Measurements from ENCODE around the gene INTS11. TPM values are rescaled to one million over a fixed set of nuclear protein-coding genes. Genes with fewer than 3 reads are reported as not detected.

INTS11 gene
- polyA plus RNA-seq, 4 donors: 93.1 to 177 (median 108) TPM

DNA sequence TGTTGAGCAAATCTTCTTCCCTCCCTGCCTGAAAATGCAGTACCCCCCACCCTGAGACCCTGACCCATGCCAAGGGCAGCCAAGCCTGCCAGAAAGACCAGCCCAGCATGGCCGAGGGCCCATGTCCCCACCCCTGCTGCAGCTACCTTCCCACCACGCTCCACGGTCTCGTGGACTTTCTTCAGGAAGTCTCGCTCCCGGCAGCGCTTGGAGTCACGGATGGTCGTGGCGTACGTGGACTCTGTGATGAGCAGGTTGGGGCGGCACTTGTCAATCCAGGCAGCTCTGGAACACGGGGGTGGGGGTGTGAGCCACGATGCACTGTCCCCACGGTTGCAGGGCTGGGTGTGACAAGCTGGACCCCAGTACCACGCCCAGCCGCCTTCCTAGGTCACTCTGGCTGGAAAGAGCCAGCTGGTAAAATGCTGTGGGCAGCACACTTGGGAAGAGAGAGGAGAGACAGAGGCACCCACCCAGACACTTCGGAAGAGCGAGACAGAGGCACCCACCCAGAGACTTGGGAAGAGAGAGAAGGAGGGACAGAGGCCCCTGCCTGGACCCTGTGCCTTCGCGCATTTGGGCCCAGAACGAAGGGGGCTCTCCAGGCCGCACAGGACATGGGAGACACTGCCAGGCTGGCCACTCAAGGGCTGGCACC lies 9.7 kb downstream of the INTS11 start:
- no peak for DNase-seq (ENCODE audit: low read depth in 4 of 4, low spot score in 3 of 4)

DNA sequence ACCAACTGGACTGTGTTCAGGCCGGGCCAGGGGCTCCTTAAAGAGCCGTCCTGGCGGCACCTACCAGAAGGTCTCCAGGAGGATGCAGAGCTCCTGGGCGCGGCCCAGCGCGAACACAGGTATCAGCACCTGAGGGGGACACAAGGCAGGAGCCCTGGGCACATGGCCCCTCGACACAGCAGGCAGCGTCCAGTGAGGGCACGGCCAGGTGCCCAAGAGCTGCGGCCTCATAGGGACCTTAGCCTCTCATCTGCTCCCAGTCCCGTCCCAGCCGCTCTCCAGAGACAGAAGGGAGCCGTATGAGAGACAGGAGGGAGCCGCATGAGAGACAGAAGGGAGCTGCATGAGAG lies 10.2 kb downstream of the INTS11 start:
- no peak for DNase-seq (ENCODE audit: low read depth in 4 of 4, low spot score in 3 of 4)

DNA sequence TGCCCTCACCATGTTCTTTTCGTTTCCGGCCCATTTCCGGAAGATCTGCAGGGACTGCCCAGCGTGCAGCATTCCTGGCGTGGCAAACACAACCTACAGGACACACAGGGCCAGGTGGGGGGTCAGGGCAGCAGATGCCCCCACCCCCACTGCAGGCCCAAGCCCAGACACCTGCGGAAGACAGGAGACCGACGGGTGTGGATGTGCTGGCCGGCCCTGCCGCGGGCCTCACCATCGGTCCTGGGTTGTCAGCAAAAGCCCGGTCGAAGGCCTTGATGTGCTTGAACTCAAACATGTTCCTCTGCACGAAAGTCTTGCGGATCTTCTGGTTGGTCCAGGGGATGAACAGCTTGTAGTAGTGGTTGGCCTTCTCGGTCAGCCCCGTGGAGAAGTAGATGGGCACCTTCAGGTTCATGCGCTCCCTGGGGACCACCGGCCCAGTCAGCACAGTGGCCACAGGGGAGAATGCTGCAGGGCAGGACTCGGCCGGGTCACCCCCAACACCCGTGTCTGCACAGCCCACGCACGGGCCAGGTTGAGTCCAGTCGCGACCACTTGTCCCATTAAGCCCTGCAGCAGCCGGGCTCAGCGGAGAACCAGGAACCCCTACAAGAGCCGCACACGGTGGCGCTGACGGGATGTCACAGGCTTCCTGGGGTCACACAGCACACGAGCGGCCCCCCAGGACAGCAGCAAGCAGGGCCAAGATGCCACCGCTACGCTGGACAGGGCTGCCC lies 10.8 kb downstream of the INTS11 start:
- no peak for DNase-seq (ENCODE audit: low read depth in 4 of 4, low spot score in 3 of 4)

DNA sequence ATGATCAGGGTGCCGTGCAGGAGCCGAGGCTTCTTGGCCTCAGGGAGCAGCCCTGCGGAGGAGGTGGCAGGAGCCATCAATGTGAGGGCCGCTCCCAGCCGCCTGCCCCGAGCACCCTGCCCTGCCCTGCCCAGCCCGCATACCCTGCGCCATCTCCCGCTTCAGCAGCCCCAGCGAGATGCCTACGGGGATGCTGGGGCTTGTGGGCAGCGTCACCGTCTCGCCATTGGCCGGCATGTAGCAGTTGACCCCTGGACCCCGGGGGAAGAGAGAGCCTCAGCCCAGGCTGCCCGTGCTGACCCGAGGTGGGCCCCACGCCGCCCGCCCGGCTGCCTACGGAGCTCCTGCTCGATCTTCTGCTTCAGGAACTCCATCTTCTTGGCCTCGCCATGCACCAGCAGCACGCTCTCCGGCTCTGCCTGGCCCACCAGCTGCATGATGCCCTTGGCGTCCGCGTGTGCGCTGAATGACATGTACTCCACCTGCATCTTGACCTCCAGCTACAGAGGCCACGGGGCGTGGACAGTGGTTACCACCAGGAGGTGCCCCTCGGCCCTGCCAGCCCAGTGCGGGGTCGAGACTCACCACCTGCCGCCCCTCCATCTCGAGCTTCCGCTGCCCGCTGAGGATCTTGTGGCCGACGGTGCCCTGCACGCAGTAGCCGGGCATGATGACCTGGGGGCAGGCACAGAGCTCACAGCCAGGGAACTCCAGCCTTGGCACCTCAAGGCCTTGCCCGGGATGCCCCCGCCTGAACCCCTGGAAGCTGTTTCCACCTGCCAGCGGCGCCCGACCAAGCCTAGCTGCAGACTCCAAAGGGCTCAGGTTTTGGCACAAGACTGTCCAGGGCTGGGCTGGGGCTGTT lies 11.8 kb downstream of the INTS11 start:
- no peak for DNase-seq (ENCODE audit: low read depth in 4 of 4, low spot score in 3 of 4)

DNA sequence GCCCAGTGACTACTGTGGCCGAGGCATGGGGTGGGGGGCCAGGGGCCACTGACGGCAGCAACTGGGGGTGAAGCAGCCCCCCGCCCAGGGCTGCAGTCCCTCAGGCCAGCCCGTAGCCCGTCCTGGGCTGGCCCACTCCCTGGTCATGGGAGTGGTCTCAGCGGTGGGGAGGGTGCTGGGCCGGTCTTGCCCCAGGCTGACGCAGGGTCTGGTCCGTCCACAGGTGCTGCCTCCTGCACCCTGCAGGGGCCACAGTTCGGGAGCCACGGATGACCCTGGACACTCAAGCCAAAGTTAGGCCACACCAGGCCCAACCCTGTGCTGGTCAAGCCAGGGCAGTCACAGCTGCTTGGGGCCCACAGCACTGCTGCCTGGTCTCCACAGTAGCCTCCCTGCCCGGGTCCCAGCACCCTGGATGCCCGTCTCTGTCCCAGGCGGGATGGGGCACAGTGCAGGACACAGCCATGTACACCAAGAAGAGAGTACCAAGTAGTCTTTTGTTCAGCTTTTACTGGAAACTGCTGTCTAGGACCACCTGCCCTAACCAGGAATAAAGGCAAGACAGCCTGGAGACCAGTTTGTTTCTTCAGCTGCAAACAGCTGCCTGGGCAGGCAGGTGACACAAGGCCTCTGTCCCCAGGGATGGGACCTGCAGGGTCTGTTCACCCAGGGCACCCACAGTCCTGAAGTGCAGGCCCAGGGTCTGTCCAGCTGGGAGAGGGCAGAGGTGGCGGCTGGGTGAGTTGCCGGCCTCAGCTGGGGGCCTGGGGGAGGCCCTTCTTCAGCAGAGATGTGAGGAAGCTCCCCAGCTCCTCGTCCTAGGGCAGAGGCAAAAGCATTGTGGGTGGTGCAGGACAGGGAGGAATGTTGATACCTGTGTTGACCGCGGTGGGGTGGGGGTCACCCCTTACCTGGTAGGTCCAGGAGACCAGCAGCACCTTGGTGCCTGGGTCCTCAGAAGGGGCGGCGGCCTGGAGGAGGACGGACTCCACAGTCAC lies 13.1 kb downstream of the INTS11 start:
- no peak for DNase-seq (ENCODE audit: low read depth in 4 of 4, low spot score in 3 of 4)

DNA sequence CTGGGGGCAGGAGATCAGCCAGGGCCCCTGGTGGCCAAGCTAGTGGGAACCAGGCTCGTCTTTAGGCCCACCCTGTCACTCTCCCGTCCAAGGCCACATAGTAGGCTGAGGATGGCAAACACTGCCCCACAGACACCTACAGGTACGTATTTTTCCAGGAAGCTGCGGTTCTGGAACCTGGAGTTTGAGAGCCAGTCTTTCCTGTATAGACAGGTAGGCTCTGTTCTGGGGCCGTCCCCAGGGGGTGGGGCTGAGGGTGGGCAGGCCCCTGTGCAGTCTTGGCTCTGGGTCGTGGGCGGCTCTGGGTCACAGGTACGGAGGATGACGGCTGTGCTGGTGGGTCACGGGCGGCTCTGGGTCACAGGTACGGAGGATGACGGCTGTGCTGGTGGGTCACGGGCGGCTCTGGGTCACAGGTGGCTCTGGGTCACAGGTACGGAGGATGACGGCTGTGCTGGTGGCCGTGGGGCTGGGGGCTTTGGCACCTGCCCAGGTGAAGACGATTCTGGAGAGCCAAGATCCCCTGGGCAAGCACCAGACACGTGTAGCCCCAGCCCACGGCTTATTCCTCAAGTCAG lies 13.9 kb downstream of the INTS11 start:
- no peak for DNase-seq (ENCODE audit: low read depth in 4 of 4, low spot score in 3 of 4)

DNA sequence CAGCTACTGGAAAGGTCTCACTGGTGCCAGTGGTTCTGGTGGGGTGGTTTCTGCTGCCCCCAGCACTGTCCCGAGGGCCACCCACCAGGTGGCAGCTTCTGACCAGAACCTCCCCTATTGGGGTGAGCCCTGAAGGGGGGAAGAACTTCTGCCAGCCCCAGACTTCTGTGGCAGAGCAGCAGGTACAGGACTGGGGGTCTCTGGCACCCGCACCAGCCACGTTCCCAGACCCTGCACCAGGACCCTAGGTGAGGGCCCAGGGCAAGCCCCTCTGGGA lies 14.4 kb downstream of the INTS11 start:
- DNase-seq (ENCODE audit: low read depth in 4 of 4, low spot score in 3 of 4): no peak

DNA sequence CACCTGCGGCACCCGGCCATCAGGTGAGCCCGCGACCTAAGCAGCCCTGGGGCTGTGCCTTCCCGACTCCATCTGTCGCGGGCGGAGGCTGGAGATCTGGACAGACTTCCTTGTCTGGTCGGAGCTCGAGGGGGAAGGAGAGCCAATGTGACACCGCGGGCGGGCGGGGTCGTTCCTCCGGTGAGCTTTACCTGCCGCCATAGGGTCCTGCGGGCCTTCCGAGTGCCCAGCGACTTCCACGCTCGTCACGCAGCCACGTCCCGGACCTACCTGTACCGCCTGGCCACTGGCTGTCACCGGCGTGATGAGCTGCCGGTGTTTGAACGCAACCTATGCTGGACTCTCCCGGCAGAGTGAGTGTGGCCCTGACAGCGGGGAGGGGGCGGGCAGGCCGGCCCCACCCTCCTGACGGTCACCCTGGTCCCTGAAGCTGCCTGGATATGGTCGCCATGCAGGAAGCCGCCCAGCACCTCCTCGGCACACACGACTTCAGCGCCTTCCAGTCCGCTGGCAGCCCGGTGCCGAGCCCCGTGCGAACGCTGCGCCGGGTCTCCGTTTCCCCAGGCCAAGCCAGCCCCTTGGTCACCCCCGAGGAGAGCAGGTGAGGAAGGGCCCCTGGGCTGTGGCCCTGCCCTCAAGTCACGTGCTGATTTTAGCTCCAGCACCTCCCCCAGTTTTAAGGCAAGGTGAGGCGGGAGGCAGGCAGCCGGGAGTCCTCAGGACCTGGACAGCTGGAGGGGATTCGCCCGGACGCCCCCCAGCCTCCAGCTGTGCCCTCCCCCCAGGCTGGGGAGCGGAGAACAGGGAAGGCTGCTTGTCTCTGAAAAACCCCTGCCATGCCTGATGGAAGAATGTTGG lies 15.0 kb downstream of the INTS11 start:
- DNase-seq (ENCODE audit: low read depth in 4 of 4, low spot score in 3 of 4): no peak

DNA sequence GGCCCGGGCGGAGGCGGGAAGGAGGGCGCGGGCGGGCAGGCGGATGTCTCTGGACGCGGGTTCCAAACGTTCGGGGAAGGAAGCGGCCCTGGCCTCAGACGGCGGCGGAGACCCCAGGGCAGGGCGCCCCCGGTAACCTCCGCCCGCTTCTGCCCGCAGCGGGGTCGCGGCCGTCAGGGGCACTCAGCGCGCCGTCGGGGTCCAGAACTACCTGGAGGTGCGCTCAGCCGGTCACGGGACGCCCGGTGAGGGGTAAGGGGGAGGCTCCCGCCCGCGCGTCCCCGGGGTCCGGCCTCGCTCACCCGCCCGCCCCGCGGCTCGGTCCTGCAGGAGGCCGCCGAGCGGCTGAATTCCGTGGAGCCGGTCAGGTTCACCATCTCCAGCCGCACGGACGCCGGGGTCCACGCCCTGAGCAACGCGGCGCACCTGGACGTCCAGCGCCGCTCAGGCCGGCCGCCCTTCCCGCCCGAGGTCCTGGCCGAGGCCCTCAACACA lies 15.7 kb downstream of the INTS11 start:
- DNase-seq (ENCODE audit: low read depth in 4 of 4, low spot score in 3 of 4): no peak

DNA sequence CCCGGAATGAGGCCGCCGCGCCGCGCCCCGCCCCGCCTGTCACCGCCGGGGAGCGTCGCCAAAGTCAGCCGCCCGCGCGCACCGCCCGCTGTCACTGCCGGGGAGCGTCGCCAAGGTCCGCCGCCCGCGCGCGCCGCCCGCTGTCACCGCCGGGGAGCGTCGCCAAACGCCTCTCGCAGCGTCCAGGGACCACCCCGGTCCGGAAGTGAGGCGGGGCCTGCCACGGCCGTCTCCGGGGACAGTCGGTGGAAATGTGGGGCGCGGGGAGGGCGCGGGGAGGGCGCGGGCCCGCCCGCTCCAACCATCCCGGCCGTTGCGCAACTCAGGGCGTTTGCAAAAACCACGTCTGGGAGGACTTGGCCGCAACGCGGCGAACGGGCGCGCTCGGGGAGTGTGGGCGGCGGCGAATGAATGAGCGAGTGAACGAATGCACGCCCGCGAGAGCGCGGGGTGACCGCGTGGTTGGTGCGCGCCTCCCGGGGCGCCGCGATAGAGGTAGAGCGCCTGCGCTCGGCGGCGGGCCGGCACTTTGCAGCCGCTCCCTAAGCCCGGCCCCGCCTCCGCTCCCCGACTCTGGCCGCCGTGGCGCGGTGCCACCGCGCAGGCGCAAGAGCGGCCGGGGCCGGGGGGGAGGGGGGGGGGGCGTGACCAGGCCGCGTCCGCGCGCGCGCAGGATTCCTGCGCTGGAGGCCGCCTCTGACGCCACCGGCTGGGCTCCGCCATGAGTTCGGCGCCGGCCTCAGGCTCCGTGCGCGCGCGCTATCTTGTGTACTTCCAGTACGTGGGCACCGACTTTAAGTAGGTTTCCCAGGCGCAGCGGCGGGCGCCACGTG lies 16.3 kb downstream of the INTS11 start, which contains the start of the genes ACAP3 and PUSL1:
Gene ACAP3 (minus strand): TSS at position 8 of the 833 bp plus-strand sequence. CDS start 115 bp downstream, outside the sequence.
Gene PUSL1 (plus strand): TSS at position 675 of the 833 bp plus-strand sequence. CDS start 47 bp downstream, at position 722.
- DNase-seq (ENCODE audit: low read depth in 4 of 4, low spot score in 3 of 4): peak; percentile 73 to 80 (median 78)

DNA sequence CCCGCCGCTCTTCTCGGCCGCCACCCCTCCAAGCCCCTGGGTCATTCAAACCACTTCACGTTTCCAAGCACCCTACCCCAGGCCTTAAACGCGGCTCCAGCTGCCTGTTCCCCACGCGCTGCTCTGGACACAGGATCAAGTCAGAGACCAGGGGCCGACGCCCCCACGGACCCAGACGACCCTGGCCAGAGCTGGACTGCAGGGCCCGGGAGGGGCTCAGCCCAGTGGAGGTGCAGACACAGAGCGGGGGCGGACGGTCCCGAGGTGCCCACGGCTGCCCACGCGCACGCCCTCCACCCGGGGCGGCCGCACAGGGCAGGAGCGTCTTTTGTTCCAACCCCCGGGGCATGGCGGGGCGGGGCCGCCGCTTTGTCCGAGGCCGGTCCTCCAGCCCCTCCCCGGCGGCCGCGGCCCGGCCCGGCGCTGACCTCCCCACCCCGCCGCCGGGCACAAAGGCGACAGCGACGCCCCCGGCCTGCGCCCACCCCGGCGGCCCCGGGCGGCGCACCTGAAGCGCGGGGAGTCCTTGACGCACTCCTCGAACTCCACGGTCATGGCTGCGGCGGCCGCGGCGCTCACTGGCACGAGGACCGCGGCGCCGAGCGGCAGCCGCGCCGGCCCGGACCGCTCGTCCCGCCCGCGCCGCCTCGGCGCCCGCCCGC lies 17.1 kb downstream of the INTS11 start:
- DNase-seq (ENCODE audit: low read depth in 4 of 4, low spot score in 3 of 4): no peak

DNA sequence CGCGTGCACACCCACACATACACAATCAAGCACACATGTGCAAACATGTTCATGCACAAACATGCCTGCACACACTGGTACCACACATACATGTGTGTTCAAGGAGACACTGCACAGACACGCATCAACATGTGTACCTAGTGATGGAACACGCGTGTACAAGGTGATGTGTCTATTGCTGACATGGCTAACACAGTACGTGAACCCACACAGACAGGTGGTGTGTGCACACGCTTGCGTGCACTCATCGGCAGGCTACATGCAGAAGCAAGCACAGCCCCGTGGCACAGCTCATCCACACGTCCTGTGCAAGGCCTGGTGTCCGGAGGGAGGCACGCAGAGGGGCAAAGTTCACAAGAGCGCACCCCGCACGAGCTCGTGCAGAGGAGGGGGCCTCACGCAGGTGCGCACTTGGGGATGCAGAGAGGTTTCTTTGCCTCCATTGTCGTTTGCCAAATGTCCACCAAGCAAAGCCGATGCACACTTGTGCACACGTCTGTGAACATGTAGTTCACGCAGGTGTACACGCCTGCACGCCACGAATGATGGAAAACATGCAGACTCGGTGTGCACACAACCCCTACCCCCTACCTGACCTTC lies 17.7 kb downstream of the INTS11 start:
- no peak for DNase-seq (ENCODE audit: low read depth in 4 of 4, low spot score in 3 of 4)

DNA sequence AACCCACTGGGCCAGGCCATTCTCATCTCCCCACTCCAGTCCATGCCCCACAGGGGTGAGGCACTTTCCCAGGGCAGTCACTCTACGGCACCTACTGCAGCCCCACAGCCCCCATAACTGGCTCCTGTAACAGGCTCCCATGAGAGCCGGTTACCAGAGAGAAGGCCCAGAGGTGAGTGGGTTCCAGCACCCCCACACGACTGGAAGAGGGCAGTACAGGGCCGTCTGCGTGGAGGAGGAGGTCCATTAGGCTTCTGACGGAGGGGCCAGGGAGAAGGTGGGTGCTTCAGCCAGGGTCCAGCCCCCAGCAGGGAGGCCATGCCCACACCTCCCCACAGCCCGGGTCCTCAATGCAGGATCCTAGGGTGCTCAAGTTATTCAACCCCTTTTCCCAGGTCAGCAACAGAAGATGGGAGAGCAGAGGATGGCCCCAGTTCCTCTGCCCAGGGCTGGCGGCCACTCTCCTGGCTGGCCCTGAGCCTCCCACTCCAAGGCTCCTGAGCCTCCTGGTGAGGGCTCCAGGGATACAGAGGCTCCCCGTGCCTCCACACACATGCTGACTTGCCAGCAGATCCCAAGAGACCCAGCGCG lies 18.3 kb downstream of the INTS11 start:
- no peak for DNase-seq (ENCODE audit: low read depth in 4 of 4, low spot score in 3 of 4)

DNA sequence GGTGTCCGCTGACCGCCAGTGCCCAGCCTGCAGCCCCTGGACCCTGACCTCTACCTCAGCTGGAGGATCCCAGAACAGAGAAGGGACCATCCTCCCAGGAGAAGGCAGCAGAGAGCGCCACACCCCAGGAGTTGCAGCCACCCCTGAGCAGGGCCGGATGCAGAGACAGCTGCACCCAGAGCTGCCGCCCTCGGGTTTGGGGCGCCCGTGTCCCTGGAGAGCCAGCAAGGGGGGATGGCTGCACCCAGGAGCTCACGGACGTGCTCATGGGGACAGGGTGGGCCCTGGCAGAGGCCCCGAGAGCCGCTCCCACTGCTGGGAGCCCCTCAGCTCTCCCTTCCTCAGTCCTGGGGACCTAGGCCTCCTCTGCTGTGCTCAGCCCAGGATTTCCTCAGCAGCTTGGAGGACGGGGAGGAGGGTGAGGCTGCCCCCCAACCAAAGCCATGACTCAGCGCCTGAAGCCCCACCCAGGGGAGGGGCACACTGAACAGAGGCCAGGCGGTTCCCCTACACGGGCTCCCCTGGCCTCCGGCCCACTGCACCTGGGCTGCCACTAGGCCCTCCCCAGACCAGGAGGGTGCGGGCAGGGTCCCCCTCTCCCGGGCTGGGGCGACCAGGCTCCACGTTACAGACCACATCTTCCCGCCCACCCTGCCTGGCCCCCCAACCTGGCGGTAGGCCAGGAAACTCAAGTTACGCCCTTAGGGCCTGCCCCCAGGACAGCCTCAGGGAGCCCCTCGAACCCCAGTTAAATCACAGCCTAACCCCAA lies 19.0 kb downstream of the INTS11 start:
- DNase-seq (ENCODE audit: low read depth in 4 of 4, low spot score in 3 of 4): no peak

DNA sequence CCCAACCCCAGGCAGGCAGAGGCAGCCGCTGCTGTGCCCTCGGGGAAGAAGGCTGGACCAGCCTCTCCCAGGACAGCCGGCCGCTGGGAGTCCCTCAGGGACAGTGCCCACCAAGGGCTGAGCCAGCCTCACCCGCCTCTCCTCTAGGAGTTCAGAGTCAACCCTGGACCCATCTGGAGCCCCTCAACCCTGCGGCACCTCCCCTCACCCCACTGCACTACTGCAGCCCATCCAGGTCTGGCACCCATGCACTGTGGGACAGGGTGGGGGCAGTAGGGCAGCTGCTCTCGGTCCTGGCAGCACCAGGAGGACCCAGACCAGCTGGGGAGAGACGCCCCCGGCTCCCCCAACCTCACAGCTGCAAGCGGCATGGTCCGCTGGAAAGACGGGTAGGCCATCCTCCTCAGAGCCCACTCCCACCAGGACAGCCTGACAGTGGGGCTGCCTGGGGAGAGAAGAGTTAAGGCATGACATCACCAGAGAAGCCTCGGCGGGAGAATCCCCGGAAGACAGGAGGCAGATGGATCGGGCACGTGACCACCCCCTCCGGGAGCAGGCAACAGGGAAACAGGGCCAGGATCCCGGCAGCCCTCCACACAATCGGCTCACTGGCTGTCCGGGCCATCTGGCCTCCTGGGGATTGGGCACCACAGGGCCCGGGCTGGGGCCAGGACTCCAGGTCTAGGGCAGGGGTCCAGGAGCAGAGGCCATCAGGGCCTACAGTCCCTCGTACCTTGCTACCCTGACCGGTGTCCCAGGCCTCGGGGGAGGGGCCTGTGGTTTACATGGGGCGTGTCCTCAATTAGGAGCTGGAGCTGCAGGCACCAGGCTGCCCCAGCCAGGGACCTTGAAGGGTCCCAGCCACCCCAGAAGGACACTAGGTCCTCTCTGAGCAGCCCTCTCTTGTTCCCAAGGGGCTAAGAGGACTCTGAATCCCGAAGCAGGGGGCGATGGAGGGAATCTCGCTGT lies 19.8 kb downstream of the INTS11 start:
- peak in 1 of 4 donors; percentile 56 for DNase-seq (ENCODE audit: low read depth in 4 of 4, low spot score in 3 of 4)

Measured in left renal pelvis (tissue), 4 donors.